Liver (tissue), 9 donors: Measurements from ENCODE around the gene DCTN4. TPM values are rescaled to one million over a fixed set of nuclear protein-coding genes. Genes with fewer than 3 reads are reported as not detected.

Source experiments
- DNase-seq: peaks from one replicate; pipeline ENCODE4 v3.0.0-alpha.2; 2017; ENCODE audit warnings: low spot score
- H3K27ac ChIP-seq, 2 donors: one replicate each; pipeline ENCODE4 v1.7.0; 2013; ENCODE audit warnings: inconsistent platforms in 2 of 2, low read length in 2 of 2, control low read depth in 1 of 2, low read depth in 1 of 2, mild to moderate bottlenecking in 1 of 2
- H3K27me3 ChIP-seq, 4 donors: one replicate each; pipeline versions ENCODE4 v1.6.1 to v1.7.0; 2013; ENCODE audit warnings: low read length in 3 of 4, inconsistent platforms in 1 of 4, mild to moderate bottlenecking in 1 of 4, moderate library complexity in 1 of 4; ENCODE audit not compliant: control insufficient read depth in 4 of 4, insufficient read depth in 4 of 4
- H3K36me3 ChIP-seq, 4 donors: one replicate each; pipeline versions ENCODE4 v1.6.1 to v1.7.0; 2013; ENCODE audit warnings: low read length in 3 of 4, mild to moderate bottlenecking in 3 of 4, low read depth in 1 of 4, moderate library complexity in 1 of 4; ENCODE audit not compliant: control insufficient read depth in 4 of 4, insufficient read depth in 3 of 4
- H3K4me1 ChIP-seq, 4 donors: one replicate each; pipeline versions ENCODE4 v1.6.1 to v1.7.0; 2013; ENCODE audit warnings: low read length in 3 of 4, mild to moderate bottlenecking in 3 of 4, moderate library complexity in 1 of 4; ENCODE audit not compliant: control insufficient read depth in 4 of 4, insufficient read depth in 4 of 4
- H3K4me3 ChIP-seq, 3 donors: one replicate each; pipeline versions ENCODE4 v1.6.1 to v1.7.0; 2013; ENCODE audit warnings: low read length in 3 of 3, control low read depth in 1 of 3, low read depth in 1 of 3, mild to moderate bottlenecking in 1 of 3
- H3K9ac ChIP-seq, 2 donors: one replicate each; pipeline ENCODE4 v1.7.0; 2013; ENCODE audit warnings: low read length in 2 of 2, mild to moderate bottlenecking in 2 of 2, moderate library complexity in 2 of 2, control low read depth in 1 of 2, low read depth in 1 of 2
- H3K9me3 ChIP-seq, 4 donors: one replicate each; pipeline versions ENCODE4 v1.6.1 to v1.7.0; 2013; ENCODE audit warnings: low read length in 3 of 4; ENCODE audit not compliant: control insufficient read depth in 4 of 4
- CTCF ChIP-seq: fragments of 150-350 bp; IDR thresholded peaks from 2 replicates; pipeline ENCODE4 v1.5.1; 2017; ENCODE audit warnings: improper control_type of control experiment, low read depth, low read length; ENCODE audit not compliant: missing input control
- EGR1 ChIP-seq, 2 donors: IDR thresholded peaks; 2 replicates each; pipeline ENCODE4 v1.6.1; 2016 to 2018; ENCODE audit warnings: antibody characterized with exemption in 2 of 2, low read depth in 2 of 2
- FOXA1 ChIP-seq: IDR thresholded peaks from 2 replicates; pipeline ENCODE4 v1.6.1; 2016; ENCODE audit warnings: antibody characterized with exemption
- HNF4A ChIP-seq, 2 donors: conservative IDR thresholded peaks; 2 replicates each; pipeline ENCODE4 v1.6.1; 2016; ENCODE audit warnings: antibody characterized with exemption in 2 of 2, mild to moderate bottlenecking in 2 of 2
- HNF4G ChIP-seq: IDR thresholded peaks from 2 replicates; pipeline ENCODE4 v1.6.1; 2016; ENCODE audit warnings: antibody characterized with exemption
- JUND ChIP-seq, 2 donors: IDR thresholded peaks; 2 replicates each; pipeline ENCODE4 v1.6.1; 2016; ENCODE audit warnings: antibody characterized with exemption in 2 of 2
- MAX ChIP-seq: IDR thresholded peaks from 2 replicates; pipeline ENCODE4 v1.6.1; 2016; ENCODE audit warnings: antibody characterized with exemption
- NR2F2 ChIP-seq: IDR thresholded peaks from 2 replicates; pipeline ENCODE4 v1.6.1; 2016; ENCODE audit warnings: antibody characterized with exemption
- RAD21 ChIP-seq, 2 donors: IDR thresholded peaks; 2 replicates each; pipeline ENCODE4 v1.6.1; 2016; ENCODE audit warnings: antibody characterized with exemption in 2 of 2, mild to moderate bottlenecking in 2 of 2
- REST ChIP-seq: IDR thresholded peaks from 2 replicates; pipeline ENCODE4 v1.6.1; 2016; ENCODE audit warnings: antibody characterized with exemption, mild to moderate bottlenecking
- SP1 ChIP-seq: IDR thresholded peaks from 2 replicates; pipeline ENCODE4 v1.6.1; 2018; ENCODE audit warnings: antibody characterized with exemption, mild to moderate bottlenecking
- TAF1 ChIP-seq: conservative IDR thresholded peaks from 2 replicates; pipeline ENCODE4 v1.6.1; 2016; ENCODE audit warnings: antibody characterized with exemption, mild to moderate bottlenecking
- YY1 ChIP-seq: IDR thresholded peaks from 2 replicates; pipeline ENCODE4 v1.6.1; 2016; ENCODE audit warnings: antibody characterized with exemption, mild to moderate bottlenecking
- WGBS: extraction: QIAGEN DNeasy Blood & Tissue Kit; methylation state at CpG from one replicate; pipeline ENCODE4 v1.1.7; 2013; 5-methylcytosine and 5-hydroxymethylcytosine counted together
- polyA plus RNA-seq, 2 donors: library from polyadenylated mRNA; stranded (reverse) in 1 of 2; unstranded in 1 of 2; fragments of 200-250 nt in 1 of 2; fragments of >200 nt in 1 of 2; fragmentation: Nextera tagmentation in 1 of 2; extraction: Ambion mirVana in 1 of 2; gene quantifications; one replicate each; pipeline versions ENCODE4 v1.2.1 to v1.2.3, GENCODE V29; 2013 to 2015
- total RNA-seq, 2 donors: library from RNA; depleted of rRNA; stranded (reverse); fragments of >200 nt; gene quantifications; one replicate each; pipeline ENCODE4 v1.2.3, GENCODE V29; 2014
- donor health status: healthy.
- donor health status: healthy.
- donor health status: healthy.
- donor health status: healthy.
- donor health status: healthy.

DCTN4 gene
- total and polyA plus RNA-seq, 4 donors: 10.3 to 29.6 (median 20.2) TPM

GRCh38 chr5:150774145-150774544 lies 15.3 kb upstream of the DCTN4 start:
- Histone ChIP-seq H3K27ac (no peak overlapping the region), H3K4me3 (no peak overlapping the region), H3K36me3 (no peaks in the 10 kb centered on the region), H3K4me1 (peaks cover 0 to 10% (median 4%) of the 10 kb centered on the region in 4 donors), H3K27me3 (no peaks in the 10 kb centered on the region), H3K9ac (no peak overlapping the region), H3K9me3 (no peaks in the 10 kb centered on the region)
- DNase-seq: no peak
- 68% methylated on average over 1 of the region's 1 CpG for WGBS
- TF ChIP-seq EGR1 (IDR thresholded peaks at IDR 0.05; ENCODE audit: low read depth in 2 of 2) (no peak), RAD21 (IDR thresholded peaks at IDR 0.05) (no peak)

- 78% methylated on average over 1 of the region's 1 CpG for WGBS
- H3K27me3 ChIP-seq: no peaks in the 10 kb centered on the region
- no peak overlapping the region for H3K27ac ChIP-seq
- no peak overlapping the region for H3K9ac ChIP-seq
- DNase-seq: no peak
- H3K9me3 ChIP-seq: no peaks in the 10 kb centered on the region
- H3K36me3 ChIP-seq: no peaks in the 10 kb centered on the region
- TF ChIP-seq YY1: no peak
- TF ChIP-seq HNF4G: no peak
- TF ChIP-seq JUND (IDR thresholded peaks at IDR 0.05): no peak
- TF ChIP-seq SP1: no peak
- TF ChIP-seq CTCF: no peak
- TF ChIP-seq RAD21 (IDR thresholded peaks at IDR 0.05): no peak
- no peak for TF ChIP-seq HNF4A (conservative IDR thresholded peaks at IDR 0.05)
- TF ChIP-seq FOXA1: no peak
- H3K4me3 ChIP-seq: no peak overlapping the region
- no peaks in the 10 kb centered on the region for H3K4me1 ChIP-seq
Measured at GRCh38 chr5:150771034-150771795, 12.4 kb upstream of the DCTN4 start.

GRCh38 chr5:150766251-150766650 lies 7.4 kb upstream of the DCTN4 start:
- Histone ChIP-seq H3K27me3 (no peaks in the 10 kb centered on the region), H3K9ac (no peak overlapping the region), H3K36me3 (no peaks in the 10 kb centered on the region), H3K27ac (no peak overlapping the region), H3K4me3 (no peak overlapping the region), H3K4me1 (no peaks in the 10 kb centered on the region), H3K9me3 (no peaks in the 10 kb centered on the region)
- TF ChIP-seq EGR1 (IDR thresholded peaks at IDR 0.05; ENCODE audit: low read depth in 2 of 2) (no peak), RAD21 (IDR thresholded peaks at IDR 0.05) (no peak), REST (no peak), TAF1 (no peak), FOXA1 (no peak), MAX (no peak), NR2F2 (no peak), HNF4G (no peak)
- WGBS: 71% methylated on average over 2 of the region's 2 CpGs
- no peak for DNase-seq
